HS-5 (cell line): ENCODE data around the gene PTTG1.

Source experiments
- DNase-seq: peaks from one replicate; pipeline ENCODE4 v3.0.0-alpha.2; 2012; ENCODE audit warnings: low read depth

Gene PTTG1

DNA sequence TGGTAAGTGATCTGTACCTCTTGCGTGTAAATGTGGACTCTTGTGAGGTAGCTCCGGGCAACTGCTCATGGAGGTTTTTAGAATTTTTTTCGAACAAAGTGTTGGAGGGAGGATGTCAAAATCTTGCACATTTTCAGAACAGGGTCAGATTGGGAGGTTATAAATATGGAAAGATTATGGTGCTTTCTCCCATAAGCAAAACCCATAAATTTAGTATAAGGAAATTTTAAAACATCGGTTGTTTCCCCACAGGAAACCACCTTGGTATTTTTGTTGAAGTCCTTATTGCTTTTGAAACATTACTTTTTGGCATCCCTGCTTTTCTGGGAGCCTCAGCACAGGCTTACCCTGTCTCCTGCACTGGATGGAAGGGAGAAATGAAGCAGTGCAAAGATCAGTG lies 33.9 kb downstream of the PTTG1 start:
- DNase-seq, result no peak

DNA sequence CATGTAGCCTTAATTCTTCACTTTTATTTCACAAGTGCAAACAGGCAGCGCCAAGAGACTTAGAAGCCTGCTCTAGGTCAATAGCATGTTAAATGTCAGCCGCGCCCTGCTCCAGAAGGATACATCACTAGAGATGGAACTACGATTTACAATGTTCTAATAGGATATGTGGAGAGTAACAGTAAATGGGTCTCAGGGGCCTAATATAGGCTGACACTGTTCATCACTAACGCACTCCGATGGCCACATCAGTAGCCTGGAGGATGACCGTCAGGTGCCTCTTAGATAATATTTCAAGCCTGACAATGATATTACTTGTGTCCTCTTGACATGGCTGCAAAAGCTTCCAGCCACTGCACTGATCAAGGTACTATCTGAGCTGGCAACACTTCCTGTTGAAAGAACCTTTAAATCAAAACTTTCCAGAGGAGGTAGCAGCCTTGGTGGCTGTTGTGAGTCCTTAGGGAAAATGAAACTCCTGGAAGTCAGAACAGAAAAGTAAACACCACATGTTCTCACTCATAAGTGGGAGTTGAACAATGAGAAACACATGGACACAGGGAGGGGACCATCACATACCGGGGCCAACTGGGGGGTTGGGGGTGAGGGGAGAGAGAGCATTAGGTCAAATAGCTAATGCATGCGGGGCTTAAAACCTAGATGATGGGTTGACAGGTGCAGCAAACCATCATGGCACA lies 35.0 kb downstream of the PTTG1 start:
- DNase-seq, result no peak

DNA sequence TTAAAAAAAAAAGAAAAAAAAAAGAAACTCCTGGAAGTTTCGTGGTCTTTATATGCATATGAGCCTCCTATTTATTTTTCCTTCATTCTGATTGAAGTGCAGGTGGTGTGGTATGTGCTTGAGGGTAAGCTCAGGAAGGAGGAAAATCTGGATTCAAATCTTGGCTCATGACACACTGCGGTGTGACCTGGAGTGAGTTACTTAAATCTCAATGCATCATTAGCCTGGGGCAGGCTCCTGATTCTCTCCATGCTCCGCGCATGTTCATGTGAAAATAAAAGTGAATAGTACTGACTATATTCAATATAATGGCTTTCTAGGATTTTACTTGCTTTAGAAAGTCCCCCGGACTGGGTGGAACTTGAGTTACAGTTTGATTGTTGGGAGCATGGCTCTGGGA lies 35.6 kb downstream of the PTTG1 start:
- DNase-seq, result no peak

GRCh38 chr5:160458806-160459800 lies 37.4 kb downstream of the PTTG1 start:
- no peak for DNase-seq

GRCh38 chr5:160460377-160461049 lies 38.9 kb downstream of the PTTG1 start:
- DNase-seq, result no peak

DNA sequence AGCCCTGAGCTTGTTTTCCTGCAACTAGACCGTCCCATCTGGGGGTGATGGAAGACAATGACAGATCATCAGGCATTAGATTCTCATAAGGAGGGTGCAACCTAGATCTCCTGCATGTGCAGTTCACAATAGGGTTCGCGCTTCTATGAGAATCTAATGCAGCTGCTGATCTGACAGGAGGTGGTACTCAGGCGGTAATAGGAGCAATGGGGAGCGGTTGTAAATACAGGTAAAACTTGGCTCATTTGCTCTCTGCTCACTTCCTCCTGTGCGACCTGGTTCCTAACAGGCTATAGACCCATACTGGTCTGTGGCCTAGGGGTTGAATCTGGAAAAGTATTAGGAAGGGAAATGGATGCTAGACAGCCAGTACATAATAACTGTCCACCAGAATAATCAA lies 39.7 kb downstream of the PTTG1 start:
- no peak for DNase-seq

DNA sequence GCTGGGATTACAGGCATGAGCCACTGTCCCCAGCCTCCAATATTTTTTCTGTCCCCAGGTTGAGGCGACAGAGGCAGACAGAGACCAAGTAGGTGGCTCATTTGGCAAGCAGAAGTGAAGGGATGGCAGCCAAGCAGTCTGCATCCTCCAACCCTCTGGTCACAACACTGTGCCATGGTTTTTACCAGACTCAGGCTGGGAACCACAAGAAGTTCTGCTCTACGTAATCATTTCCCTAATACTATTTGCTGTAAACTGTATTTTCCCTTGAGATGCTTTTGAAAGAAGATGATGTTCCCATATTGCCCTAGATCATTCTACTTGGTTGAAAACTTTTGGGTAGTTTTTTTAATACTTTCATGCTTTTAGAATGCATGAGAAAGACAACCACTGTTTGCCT lies 40.5 kb downstream of the PTTG1 start:
- no peak for DNase-seq

DNA sequence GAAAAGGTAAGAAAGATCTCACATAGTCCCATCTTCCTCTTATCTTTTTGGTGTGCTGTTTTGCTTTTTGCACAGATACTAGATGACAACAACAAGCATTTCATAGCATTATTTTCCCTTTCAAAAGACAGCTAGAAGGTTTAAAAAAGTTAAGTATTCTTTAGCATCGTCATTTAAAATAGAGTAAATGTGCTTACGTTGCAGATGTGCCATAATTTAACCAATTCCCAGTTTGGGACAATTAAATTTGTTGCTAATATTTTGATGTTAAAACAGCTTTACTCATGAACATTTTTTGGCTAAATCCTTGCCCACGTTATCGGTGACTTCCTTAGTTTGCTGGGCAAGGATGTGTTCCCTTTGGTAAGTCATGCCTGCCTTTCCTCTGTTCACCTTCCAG lies 41.6 kb downstream of the PTTG1 start:
- no peak for DNase-seq

- DNase-seq, result peak; percentile 61
Measured at GRCh38 chr5:160463740-160464465, 42.2 kb downstream of the PTTG1 start.

DNA sequence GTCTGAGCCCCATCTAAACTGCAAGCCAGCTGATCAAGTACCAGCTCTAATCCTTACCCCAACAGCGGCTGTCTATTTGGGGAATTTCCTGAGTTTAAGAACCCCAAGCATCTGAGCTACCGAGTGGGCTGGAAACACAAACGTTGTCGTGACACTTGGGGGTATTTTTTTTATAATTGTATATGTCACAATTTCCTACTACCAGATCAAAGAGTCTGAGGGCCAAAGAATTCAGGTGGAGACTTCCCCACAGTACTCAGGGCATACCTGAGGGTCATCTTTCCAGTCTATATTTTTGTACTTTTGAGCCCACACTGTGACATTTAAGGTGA lies 42.8 kb downstream of the PTTG1 start:
- DNase-seq, result no peak

- DNase-seq, result no peak
Measured at GRCh38 chr5:160466116-160466515, 44.5 kb downstream of the PTTG1 start.

- DNase-seq, result no peak
Measured at GRCh38 chr5:160466889-160467554, 45.4 kb downstream of the PTTG1 start.

DNA sequence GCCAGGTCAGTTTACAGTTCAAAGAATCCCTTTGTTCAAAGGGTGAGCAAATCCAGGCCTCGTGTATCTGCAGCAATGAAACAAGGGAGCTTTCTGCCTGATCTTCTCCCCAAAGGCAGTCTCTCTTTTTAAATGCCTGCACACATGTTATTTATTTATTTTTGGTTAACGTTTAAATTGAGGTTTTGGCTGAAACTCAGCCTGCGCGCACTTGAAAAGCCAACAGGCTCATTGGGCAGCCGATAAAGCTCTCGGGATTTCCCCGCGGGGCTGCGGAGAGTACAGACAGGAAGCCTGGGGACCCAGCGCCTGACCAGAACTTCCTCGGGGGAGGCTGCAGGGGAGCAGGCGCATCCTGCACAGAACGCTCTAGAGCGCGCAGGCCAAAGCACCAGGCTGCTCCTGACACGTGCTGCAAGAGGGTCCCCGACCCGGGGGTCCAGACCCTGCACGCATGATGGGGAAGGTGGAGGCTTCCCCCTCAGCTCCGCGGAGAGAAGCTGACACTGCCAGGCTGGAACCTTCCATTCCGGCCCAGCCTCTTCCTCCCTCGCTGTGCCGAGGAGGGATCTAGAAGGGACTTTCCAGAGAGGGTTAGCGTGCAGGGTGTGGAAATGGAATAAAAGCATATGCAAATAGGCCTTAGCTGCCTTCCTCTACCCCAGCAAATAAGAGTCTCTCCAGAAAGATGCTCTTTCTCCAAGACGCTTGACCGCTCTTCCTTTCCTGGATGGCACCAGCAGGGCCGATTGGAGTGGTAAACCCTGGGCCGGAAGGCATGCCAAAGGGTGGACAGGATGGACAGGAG lies 46.1 kb downstream of the PTTG1 start:
- DNase-seq, result no peak

GRCh38 chr5:160468363-160468975 lies 46.8 kb downstream of the PTTG1 start:
- no peak for DNase-seq

DNA sequence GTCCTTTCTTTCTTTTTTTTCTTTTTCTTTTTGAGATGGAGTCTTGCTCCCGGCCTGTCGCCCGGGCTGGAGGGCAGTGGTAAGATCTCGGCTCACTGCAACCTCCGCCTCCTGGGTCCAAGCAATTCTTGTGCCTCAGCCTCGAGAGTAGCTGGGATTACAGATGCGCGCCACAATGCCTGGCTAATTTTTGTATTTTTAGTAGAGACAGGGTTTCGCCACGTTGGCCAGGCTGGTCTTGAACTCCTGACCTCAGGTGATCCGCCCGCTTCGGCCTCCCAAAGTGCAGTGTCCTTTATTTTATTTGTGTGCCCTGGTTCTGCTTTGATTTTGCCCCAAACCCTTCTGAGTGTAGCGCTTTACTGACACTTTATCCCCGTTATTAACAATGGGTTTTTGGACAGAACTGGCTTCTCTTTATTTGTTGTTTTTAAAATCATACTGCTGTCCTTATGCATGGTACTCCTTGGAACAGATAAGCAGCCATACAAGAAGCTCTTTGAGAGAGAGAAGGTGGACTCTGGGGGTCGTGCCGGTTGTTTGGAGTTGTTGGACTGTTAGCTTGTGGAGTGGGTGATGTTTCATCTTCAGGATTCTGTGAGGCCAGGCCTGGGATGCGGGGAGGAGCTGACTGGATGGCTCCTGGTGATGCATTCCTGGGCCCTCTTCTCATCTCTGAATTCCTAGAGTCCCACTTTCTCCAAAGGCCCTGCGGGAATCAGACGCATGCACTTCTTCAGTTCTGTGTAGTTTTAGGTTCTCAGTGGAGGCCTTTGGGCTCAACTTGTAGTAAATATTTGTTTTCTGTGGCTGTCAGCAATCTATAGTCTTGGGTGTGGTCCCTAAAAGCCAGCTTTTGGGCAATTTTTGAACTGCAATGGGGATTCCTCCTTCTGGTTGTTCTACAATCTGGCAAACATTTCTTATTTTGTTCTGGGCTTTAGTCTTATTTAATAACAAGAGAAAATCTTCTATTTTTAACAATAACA lies 47.8 kb downstream of the PTTG1 start:
- DNase-seq, result no peak

GRCh38 chr5:160470437-160471361 lies 49.0 kb downstream of the PTTG1 start:
- no peak for DNase-seq

DNA sequence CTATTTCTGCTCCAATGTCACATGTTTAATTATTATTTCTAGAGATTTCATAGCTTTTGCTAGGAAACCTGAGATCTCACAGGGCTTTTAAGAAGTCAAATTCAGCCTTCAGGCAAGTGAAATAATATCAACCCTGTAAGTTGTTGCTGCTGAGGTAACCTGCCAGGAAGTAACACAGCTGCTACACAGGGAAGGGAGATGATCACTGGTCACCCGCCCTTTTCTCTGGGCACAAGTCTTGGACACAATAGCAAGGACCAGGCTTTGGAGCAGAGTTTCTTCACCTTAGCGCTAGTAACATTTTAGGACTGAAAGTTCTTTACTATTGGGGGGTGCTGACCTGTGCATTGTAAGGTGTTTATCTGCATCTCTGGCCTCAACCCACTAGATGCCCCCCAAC lies 50.1 kb downstream of the PTTG1 start:
- DNase-seq, result no peak

DNA sequence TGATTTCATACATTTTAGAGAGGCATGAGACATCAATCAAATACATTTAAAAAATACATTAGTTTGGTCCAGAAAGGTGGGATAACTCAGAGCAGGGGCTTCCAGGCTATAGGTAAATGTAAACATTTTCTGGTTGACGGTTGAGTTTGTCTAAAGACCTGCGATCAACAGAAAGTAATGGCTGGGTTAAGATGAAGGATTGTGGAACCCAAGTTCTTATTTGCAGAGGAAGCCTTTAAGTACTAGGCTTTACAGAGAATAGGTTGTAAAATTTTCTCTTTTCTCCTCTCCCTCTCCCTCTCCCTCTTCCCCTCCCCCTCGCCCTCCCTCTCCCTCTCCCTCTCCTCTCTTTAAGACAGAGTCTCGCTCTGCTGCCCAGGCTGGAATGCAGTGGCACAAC lies 50.8 kb downstream of the PTTG1 start:
- no peak for DNase-seq
